Body of pancreas (tissue), 4 donors: ENCODE data around the gene GRAP2. TPM values are rescaled to one million over a fixed set of nuclear protein-coding genes. Genes with fewer than 3 reads are reported as not detected.

ENCODE experiments used
- ATAC-seq: fragments of 150-250 bp; one replicate; pipeline ENCODE4 v1.9.1; 2016
- DNase-seq, 4 donors: peaks; one replicate each; pipeline ENCODE4 v3.0.0-alpha.2; 2019
- H3K27ac ChIP-seq, 4 donors: fragments of 200-600 bp; sonication (generic); 1 replicate in 3 of 4; 2 replicates in 1 of 4; pipeline versions ENCODE4 v1.5.1 to v1.6.1; 2016 to 2019; ENCODE audit warnings: mild to moderate bottlenecking in 1 of 4, mixed read lengths in 1 of 4, moderate library complexity in 1 of 4
- H3K27me3 ChIP-seq, 2 donors: fragments of 200-600 bp; sonication (generic); one replicate each; pipeline ENCODE4 v1.6.0; 2016; ENCODE audit warnings: mild to moderate bottlenecking in 1 of 2
- H3K36me3 ChIP-seq, 2 donors: fragments of 200-600 bp; sonication (generic); replicated peaks in 1 of 2; 2 replicates each; pipeline ENCODE4 v1.5.1; 2016; ENCODE audit warnings: low read depth in 2 of 2; ENCODE audit not compliant: insufficient read depth in 1 of 2
- H3K4me1 ChIP-seq: fragments of 200-600 bp; sonication (generic); one replicate; pipeline ENCODE4 v1.6.0; 2016
- H3K4me3 ChIP-seq, 2 donors: fragments of 200-600 bp; sonication (generic); 1 replicate in 1 of 2; 2 replicates in 1 of 2; pipeline ENCODE4 v1.5.1; 2016 to 2019
- H3K9me3 ChIP-seq, 3 donors: fragments of 200-600 bp; sonication (generic); 1 replicate in 2 of 3; 2 replicates in 1 of 3; pipeline ENCODE4 v1.5.1; 2016
- POLR2A ChIP-seq, 3 donors: fragments of 450-650 bp; IDR thresholded peaks; one replicate each; pipeline ENCODE4 v1.6.1; 2016; ENCODE audit warnings: antibody characterized with exemption in 3 of 3, mild to moderate bottlenecking in 2 of 3
- WGBS, 2 donors: methylation state at CpG; one replicate each; pipeline ENCODE4 v1.1.5; 2017; 5-methylcytosine and 5-hydroxymethylcytosine counted together
- intact Hi-C: fragments of 100-400 bp; cut with DNase I; formaldehyde crosslinking; loops from one replicate; pipeline ENCODE4 v1.15.1; 2023
- total RNA-seq, 2 donors: library from RNA; depleted of rRNA; stranded (reverse); fragments of >200 nt; gene quantifications; one replicate each; pipeline ENCODE4 v1.1.0, GENCODE V29; 2016
- TF ChIP-seq, protein P1 (sequence below), 7 experiments: fragments of 450-650 bp in 4 of 7; fragments of 200-600 bp in 3 of 7; sonication (generic) in 3 of 7; IDR thresholded peaks; one replicate each; pipeline ENCODE4 v1.5.1; 2016 to 2019; ENCODE audit warnings: antibody characterized with exemption in 7 of 7

Gene GRAP2
- total RNA-seq, 2 donors from 2014 or later, result 0.78 to 0.99 TPM

DNA sequence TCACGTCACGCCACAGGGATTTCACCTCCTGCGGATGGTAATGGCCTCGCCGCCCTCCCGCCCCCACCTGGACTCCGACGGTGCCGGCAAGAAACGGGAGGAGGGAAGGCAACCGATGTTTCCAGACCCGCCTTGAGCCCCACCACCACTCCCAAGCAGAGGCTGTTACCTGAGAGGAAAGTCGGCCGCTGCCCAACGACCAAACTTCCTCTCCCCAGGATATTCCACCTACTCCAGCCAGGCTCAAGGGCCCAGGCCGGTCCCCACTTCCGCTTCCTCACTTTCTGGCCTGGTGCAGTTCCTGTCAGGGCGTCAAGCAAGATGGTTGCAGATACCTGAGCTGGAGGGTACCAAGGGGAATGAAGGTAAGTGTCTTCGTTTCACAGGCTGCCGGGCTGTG, 7.4 kb upstream of the GRAP2 start, which contains the start of gene ENTHD1:
TSS of gene ENTHD1 (minus strand) at position 235 of the 400 bp plus-strand sequence. CDS start 6,012 bp downstream, outside the sequence.
- no peak within 1 kb of the TSS for H3K4me3 ChIP-seq
- H3K9me3 ChIP-seq, result no peaks in the 10 kb centered on the region
- DNase-seq (no peak), ATAC-seq (no peak)
- H3K4me1 ChIP-seq, result no peaks in the 10 kb centered on the region
- no peaks in the 10 kb centered on the region for H3K27me3 ChIP-seq
- intact Hi-C loops, result no loop called here
- WGBS, 2 donors, result 76 to 80% methylated on average over 9 to 20 of the region's 20 CpGs
- H3K36me3 ChIP-seq, result no peaks in the 10 kb centered on the region
- no peak for TF ChIP-seq POLR2A (IDR thresholded peaks at IDR 0.05)
- TF ChIP-seq, protein P1, sequence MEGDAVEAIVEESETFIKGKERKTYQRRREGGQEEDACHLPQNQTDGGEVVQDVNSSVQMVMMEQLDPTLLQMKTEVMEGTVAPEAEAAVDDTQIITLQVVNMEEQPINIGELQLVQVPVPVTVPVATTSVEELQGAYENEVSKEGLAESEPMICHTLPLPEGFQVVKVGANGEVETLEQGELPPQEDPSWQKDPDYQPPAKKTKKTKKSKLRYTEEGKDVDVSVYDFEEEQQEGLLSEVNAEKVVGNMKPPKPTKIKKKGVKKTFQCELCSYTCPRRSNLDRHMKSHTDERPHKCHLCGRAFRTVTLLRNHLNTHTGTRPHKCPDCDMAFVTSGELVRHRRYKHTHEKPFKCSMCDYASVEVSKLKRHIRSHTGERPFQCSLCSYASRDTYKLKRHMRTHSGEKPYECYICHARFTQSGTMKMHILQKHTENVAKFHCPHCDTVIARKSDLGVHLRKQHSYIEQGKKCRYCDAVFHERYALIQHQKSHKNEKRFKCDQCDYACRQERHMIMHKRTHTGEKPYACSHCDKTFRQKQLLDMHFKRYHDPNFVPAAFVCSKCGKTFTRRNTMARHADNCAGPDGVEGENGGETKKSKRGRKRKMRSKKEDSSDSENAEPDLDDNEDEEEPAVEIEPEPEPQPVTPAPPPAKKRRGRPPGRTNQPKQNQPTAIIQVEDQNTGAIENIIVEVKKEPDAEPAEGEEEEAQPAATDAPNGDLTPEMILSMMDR (IDR thresholded peaks at IDR 0.05), result no peak
- H3K27ac ChIP-seq, result no peak within 1 kb of the TSS

DNA sequence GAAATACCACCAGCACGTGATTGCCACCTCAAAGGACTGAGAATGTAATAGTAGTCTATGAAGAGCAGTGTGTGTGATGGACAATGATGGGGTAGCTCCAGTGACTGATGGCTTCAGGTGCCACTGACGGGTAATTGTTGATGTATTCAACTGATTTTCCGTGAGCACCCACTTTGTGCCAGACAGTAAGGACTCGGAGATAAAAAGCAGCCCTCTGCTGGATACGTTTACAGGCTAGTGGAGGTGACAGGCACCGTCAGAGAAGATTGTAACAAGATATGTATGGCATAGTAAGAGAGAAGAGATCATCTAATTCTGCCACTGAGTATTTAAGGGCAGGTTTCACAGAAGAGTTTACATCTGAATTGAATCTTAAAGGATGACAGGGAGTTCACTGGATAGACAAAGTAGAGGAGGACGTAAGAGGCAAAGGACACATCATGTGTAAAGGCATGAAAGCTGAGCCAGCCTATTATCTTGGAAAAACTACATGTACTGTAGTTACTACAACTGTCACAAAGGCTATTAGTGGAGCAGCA, 6.3 kb upstream of the GRAP2 start:
- Histone ChIP-seq H3K36me3 (no peaks in the 10 kb centered on the region), H3K27me3 (no peaks in the 10 kb centered on the region), H3K27ac (no peak overlapping the region), H3K9me3 (no peaks in the 10 kb centered on the region), H3K4me3 (no peak overlapping the region), H3K4me1 (no peaks in the 10 kb centered on the region)
- ATAC-seq (no peak), DNase-seq (no peak)
- 53 to 54% methylated on average over 7 of the region's 7 CpGs for WGBS, 2 donors
- TF ChIP-seq, protein P1 (IDR thresholded peaks at IDR 0.05), result no peak
- no peak for TF ChIP-seq POLR2A (IDR thresholded peaks at IDR 0.05)
- intact Hi-C loops, result no loop called here

DNA sequence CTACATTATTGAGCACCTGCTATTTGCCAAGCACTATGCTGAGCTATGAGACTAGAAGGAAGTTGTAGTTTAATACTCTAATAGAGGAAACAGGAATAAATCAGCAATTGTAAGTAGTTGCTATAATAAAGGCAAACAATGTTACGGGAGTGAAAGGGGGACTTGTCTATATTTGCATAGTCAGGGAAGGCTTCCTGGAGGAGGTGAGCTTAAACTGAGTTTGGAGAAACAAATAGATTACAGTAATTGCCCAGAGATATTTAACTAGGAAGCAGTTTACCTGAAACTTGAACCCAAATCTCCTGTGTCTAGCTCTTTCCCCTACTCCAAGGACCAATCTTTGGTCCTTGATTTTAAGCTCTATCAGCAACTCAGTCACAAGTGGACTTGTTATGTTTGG, 5.2 kb upstream of the GRAP2 start:
- 88 to 92% methylated on average over 1 of the region's 1 CpG for WGBS, 2 donors
- H3K4me1 ChIP-seq, result no peaks in the 10 kb centered on the region
- no peaks in the 10 kb centered on the region for H3K36me3 ChIP-seq
- TF ChIP-seq, protein P1 (IDR thresholded peaks at IDR 0.05), result no peak
- TF ChIP-seq POLR2A (IDR thresholded peaks at IDR 0.05), result no peak
- H3K27ac ChIP-seq, result no peak overlapping the region
- intact Hi-C loops, result no loop called here
- ATAC-seq (no peak), DNase-seq (no peak)
- H3K27me3 ChIP-seq, result no peaks in the 10 kb centered on the region
- no peaks in the 10 kb centered on the region for H3K9me3 ChIP-seq
- H3K4me3 ChIP-seq, result no peak overlapping the region

DNA sequence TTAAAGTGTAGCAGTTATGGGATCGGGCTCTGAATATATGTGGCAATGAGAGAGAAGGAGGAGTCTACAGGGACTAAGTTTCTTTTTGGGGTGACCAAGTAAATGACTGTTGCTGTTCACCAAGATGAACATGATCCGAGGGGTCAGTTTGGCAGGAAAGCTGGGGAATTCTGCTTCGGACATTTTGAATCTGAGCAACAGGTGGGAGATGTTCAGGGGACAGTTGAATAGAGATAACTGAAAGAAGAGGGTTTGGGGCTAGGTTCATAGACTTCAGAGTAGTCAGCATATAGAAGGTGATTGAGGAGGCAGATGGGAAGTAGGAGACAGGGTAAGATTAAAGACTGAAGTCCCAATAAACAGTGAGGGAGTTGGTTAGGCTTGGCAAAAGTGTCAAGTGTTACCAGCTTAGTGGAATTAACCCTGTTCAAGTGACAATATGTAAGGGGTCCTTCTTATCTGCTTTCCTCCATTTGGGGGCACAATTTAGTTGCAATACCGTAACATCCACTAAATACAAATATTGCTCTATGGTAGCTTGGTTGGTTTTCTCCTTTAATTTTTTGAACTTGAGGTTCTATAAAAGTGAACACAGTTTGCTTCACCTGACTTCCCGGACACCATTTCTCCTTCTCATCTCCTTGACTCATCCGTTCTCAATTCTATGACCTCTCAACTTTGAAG, 4.4 kb upstream of the GRAP2 start:
- H3K4me3 ChIP-seq, result no peak overlapping the region
- ATAC-seq, result no peak
- no peaks in the 10 kb centered on the region for H3K27me3 ChIP-seq
- DNase-seq, result no peak
- H3K4me1 ChIP-seq, result no peaks in the 10 kb centered on the region
- no peak for TF ChIP-seq POLR2A (IDR thresholded peaks at IDR 0.05)
- TF ChIP-seq, protein P1 (IDR thresholded peaks at IDR 0.05), result no peak
- intact Hi-C loops, result no loop called here
- no peaks in the 10 kb centered on the region for H3K36me3 ChIP-seq
- 75 to 77% methylated on average over 6 of the region's 6 CpGs for WGBS, 2 donors
- H3K27ac ChIP-seq, result no peak overlapping the region
- no peaks in the 10 kb centered on the region for H3K9me3 ChIP-seq

DNA sequence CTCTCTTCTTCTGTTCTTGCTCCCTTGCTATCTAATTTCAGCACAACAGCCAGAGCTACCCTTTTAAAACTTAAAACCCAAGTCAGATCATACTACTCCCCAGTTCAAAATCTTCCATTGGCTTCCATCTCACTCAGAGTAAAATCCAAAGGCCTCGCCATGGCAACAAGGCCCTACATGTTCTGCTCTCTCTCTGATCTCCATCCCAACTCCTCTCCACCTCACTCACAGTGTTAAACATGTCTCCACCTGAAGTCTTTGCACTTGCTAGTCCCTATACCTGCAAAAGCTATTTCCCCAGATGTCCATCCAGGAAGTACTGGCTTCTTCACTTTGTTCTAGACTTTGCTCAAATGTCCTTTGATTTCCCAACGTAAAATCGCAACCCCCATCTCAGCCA, 3.0 kb upstream of the GRAP2 start:
- 72 to 85% methylated on average over 3 of the region's 3 CpGs for WGBS, 2 donors

More for the DNA sequence above, 3.0 kb upstream of the GRAP2 start:
- no peaks in the 10 kb centered on the region for H3K9me3 ChIP-seq
- no peak for TF ChIP-seq POLR2A (IDR thresholded peaks at IDR 0.05)
- TF ChIP-seq, protein P1 (IDR thresholded peaks at IDR 0.05), result no peak
- no peak overlapping the region for H3K4me3 ChIP-seq
- intact Hi-C loops, result no loop called here
- no peaks in the 10 kb centered on the region for H3K4me1 ChIP-seq
- no peak overlapping the region for H3K27ac ChIP-seq
- H3K27me3 ChIP-seq, result no peaks in the 10 kb centered on the region
- DNase-seq, result no peak
- no peak for ATAC-seq
- H3K36me3 ChIP-seq, result no peaks in the 10 kb centered on the region
